ENCODE measurements around the gene DACH1.

DACH1 gene

DNA sequence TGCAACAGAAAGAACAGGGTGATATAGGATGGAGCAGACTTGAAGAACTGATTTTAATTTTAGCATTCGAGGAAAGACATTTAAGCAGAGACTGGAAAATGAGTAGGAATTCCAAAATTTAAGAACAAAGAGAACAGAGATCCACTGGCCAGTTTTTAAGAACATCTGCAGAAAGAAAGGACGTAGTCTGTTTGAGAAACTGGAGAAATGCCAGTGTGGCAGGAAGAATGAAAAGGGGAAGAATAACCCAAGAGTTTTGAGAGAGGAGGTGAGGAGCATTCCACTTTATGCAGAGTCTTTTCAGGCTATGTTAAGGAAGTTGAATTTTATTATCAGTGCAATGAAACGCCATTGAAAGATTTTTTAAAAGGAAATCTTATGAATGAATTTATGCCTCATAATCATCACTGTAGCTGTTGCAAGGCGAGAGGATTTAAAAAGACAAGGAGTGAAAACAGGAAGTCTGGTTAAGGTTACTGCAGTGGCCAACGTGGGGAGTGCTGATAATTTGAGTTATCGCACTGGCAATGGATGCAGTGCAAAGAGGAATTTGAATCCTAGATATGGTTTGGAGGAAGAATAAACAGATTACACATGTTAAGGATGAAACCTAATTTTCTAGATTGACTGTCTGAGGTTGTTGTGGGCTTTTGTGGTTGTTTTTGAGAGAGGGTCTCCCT is 253.8 kb downstream of the DACH1 start:
- no peak for TF ChIP-seq POLR2A (IDR thresholded peaks at IDR 0.05; ENCODE audit: low read depth, low read length)
- TF ChIP-seq TAF1 (IDR thresholded peaks at IDR 0.05; ENCODE audit: borderline replicate concordance, low read depth, low read length) = no peak
- TF ChIP-seq POLR2AphosphoS5 (IDR thresholded peaks at IDR 0.05; ENCODE audit: low read depth, low read length) = no peak
- DNase-seq (ENCODE audit: insufficient read length) (no peak), FAIRE-seq (no peak)

DNA sequence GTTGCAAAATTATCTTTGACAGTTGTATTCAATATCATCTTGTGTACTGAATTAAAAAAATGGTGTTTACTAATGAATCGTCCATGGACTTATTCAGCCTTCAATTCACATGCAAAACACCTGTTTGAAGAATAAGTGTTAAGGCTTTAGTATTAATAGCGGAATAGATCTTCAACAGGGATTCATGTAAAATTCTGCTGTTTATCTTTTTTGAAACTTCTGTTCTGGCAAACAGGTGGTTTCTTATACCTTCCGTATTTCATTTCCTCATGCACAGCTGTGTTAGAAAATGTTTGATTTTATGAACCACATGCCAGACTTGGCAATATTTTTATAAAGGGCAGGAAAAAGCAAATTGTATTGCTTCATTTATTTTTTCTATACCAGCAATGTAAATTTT is 255.7 kb downstream of the DACH1 start:
- TF ChIP-seq POLR2A (IDR thresholded peaks at IDR 0.05; ENCODE audit: low read depth, low read length) (no peak), POLR2AphosphoS5 (IDR thresholded peaks at IDR 0.05; ENCODE audit: low read depth, low read length) (no peak), TAF1 (IDR thresholded peaks at IDR 0.05; ENCODE audit: borderline replicate concordance, low read depth, low read length) (no peak)
- DNase-seq (ENCODE audit: insufficient read length) (no peak), FAIRE-seq (no peak)

DNA sequence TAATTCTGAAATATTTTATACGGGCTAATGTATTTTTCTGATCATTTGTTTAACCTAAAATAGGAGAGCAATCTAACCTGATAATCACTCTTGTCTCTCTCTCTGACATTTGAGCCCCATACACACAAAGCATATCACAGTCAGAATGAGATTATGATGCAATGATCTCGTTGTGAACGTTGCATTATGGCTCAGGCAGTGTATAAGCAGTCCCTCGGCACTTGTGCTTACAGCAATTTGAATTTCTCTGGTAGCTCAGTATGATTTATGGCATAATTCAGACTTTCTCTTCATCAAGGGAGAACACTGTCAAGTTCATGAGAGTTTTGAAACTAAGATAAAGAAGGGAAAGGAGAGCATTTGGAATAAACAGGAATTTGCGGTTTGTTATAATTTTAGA is 256.1 kb downstream of the DACH1 start:
- no peak for FAIRE-seq

DNA sequence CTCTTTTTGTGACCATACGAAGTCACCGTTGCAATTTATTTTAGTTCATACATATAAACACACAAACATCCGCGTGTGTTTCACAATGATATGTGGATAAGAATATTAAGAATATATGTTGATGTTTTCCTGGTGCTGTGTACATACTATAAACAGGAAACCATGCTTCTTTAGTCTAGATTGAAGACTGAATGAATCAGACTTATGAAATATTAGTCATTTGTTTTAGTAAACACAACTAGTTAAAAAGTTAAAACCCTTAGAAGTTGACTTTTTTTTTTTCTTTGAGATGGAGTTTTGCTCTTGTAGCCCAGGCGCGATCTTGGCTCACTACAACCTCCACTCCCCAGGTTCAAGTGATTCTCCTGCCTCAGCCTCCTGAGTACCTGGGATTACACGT is 257.7 kb downstream of the DACH1 start:
- DNase-seq (ENCODE audit: insufficient read length) = no peak
- no peak for FAIRE-seq

More for the DNA sequence above, 256.1 kb downstream of the DACH1 start:
- TF ChIP-seq POLR2AphosphoS5 (IDR thresholded peaks at IDR 0.05; ENCODE audit: low read depth, low read length) = no peak
- TF ChIP-seq TAF1 (IDR thresholded peaks at IDR 0.05; ENCODE audit: borderline replicate concordance, low read depth, low read length) = no peak
- no peak for TF ChIP-seq POLR2A (IDR thresholded peaks at IDR 0.05; ENCODE audit: low read depth, low read length)
- no peak for DNase-seq (ENCODE audit: insufficient read length)

DNA sequence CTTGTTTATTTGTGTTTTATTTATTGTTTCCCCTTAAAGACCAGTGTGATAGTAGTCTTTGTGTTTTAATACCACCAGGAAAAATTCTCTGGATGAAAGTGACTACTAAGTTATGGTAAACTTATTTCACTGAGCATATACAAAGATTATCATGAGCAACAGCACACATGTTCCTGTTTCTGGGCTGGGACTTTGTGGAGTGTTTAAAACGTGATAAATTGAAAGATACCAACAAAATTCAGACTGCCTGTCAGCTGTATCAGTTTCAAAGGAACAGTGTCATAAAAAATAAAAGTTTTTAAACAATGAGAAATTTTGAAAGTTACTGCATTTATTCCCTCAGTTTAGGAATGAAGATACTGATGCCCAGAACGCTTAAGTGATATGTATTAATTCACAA is 259.4 kb downstream of the DACH1 start:
- FAIRE-seq = no peak
- no peak for TF ChIP-seq TAF1 (IDR thresholded peaks at IDR 0.05; ENCODE audit: borderline replicate concordance, low read depth, low read length)
- TF ChIP-seq POLR2A (IDR thresholded peaks at IDR 0.05; ENCODE audit: low read depth, low read length) = no peak
- TF ChIP-seq POLR2AphosphoS5 (IDR thresholded peaks at IDR 0.05; ENCODE audit: low read depth, low read length) = no peak
- DNase-seq (ENCODE audit: insufficient read length) = no peak

More for the DNA sequence above, 257.7 kb downstream of the DACH1 start:
- TF ChIP-seq POLR2A (IDR thresholded peaks at IDR 0.05; ENCODE audit: low read depth, low read length) = no peak
- TF ChIP-seq POLR2AphosphoS5 (IDR thresholded peaks at IDR 0.05; ENCODE audit: low read depth, low read length) = no peak
- no peak for TF ChIP-seq TAF1 (IDR thresholded peaks at IDR 0.05; ENCODE audit: borderline replicate concordance, low read depth, low read length)

DNA sequence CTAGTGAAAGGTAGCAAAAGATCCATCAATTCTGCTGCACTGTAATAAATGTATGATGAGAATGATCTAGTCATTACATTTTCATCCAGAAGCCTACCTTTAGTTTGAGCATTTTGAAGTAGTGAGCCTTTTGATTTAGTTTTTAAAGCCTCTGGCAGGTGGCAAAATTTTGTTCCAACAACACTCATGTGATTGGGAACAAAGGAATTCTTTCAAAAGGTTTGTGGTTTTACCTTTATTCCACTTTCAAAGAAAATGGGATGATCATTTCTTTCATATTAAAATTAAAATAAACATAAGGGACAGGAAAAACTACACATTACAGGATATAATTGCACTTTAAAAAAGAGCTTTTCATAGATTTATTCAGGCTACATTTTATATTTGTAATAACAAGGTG is 260.2 kb downstream of the DACH1 start:
- TF ChIP-seq POLR2A (IDR thresholded peaks at IDR 0.05; ENCODE audit: low read depth, low read length) (no peak), POLR2AphosphoS5 (IDR thresholded peaks at IDR 0.05; ENCODE audit: low read depth, low read length) (no peak), TAF1 (IDR thresholded peaks at IDR 0.05; ENCODE audit: borderline replicate concordance, low read depth, low read length) (no peak)
- no peak for DNase-seq (ENCODE audit: insufficient read length)
- no peak for FAIRE-seq

DNA sequence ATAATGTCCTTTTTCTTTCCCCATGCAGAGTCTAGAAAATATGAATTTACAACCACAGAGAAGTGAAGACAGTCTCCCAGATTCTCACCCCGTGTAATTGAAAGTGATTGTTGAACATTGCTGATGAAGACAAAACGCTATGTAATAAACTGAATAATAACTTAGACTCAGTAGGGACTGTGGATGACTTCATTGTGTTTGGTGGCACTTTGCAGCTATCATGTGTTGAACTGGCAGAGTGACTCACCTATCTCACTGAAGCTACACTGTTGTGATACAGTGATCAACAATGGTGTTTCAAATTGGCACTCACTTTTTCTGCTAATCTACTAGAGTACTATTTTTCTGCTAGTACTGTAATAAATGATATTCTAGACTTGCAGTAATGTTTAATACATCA is 261.3 kb downstream of the DACH1 start:
- no peak for TF ChIP-seq POLR2A (IDR thresholded peaks at IDR 0.05; ENCODE audit: low read depth, low read length)
- TF ChIP-seq TAF1 (IDR thresholded peaks at IDR 0.05; ENCODE audit: borderline replicate concordance, low read depth, low read length) = no peak
- no peak for TF ChIP-seq POLR2AphosphoS5 (IDR thresholded peaks at IDR 0.05; ENCODE audit: low read depth, low read length)
- DNase-seq (ENCODE audit: insufficient read length) = no peak
- FAIRE-seq = no peak

DNA sequence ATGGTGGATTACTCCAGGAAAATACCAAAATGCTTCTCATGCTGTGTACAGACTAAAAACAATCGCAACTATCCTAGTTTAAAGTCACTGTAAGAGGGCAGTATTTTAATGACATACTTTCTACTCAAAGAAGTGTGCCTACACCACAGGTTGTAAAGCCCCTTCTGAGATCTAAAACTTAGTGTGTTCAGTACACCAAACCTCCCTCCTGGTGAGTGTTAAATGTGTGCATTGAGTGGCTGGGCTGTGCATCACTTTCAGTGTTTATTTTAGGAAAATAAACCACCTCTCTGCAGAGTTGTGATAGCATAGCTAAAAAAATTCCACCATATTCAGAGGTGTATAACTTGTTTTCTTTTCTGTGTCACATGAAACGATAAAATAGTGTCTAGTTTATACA is 263.7 kb downstream of the DACH1 start:
- DNase-seq (ENCODE audit: insufficient read length) (no peak), FAIRE-seq (no peak)
- TF ChIP-seq TAF1 (IDR thresholded peaks at IDR 0.05; ENCODE audit: borderline replicate concordance, low read depth, low read length) = no peak
- TF ChIP-seq POLR2A (IDR thresholded peaks at IDR 0.05; ENCODE audit: low read depth, low read length) = no peak
- no peak for TF ChIP-seq POLR2AphosphoS5 (IDR thresholded peaks at IDR 0.05; ENCODE audit: low read depth, low read length)

DNA sequence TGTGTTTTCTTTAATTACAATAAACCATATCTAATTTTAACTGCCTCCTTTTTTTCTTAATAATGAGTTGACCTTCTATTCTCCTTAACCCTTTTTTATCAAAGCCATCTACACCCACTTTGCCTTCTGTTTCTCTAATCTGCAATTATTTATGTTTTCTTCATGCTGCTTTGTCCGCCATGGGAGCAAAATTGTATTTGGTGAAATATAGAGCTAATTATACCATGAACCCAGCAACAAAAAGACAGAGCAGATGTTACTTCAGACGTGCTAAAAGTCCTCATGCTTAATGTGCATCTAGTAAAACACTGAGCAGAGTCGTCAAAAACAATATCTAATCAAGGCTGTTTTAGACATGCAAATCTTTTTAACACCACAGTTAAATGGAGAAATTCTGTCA is 264.7 kb downstream of the DACH1 start:
- FAIRE-seq (no peak), DNase-seq (ENCODE audit: insufficient read length) (no peak)
- no peak for TF ChIP-seq TAF1 (IDR thresholded peaks at IDR 0.05; ENCODE audit: borderline replicate concordance, low read depth, low read length)
- no peak for TF ChIP-seq POLR2AphosphoS5 (IDR thresholded peaks at IDR 0.05; ENCODE audit: low read depth, low read length)
- TF ChIP-seq POLR2A (IDR thresholded peaks at IDR 0.05; ENCODE audit: low read depth, low read length) = no peak

DNA sequence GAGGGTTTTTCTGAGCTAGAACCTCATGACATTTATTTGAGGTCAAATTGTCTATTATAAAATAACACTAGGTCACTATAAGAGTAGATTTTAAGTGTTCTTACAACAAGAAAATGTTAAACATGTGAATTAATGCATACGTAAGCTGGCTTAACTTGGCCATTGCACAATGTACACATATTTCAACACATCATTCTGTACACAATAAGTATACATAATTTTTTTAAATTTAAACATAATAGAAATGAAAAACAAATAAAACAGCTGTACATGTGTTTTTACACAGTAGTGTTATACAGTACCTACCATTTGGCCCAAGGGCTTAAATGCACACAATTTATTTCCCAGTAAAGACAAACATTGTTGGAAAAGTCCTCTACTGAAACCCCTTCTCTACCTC is 269.9 kb downstream of the DACH1 start:
- DNase-seq (ENCODE audit: insufficient read length) = no peak
- TF ChIP-seq POLR2AphosphoS5 (IDR thresholded peaks at IDR 0.05; ENCODE audit: low read depth, low read length) (no peak), POLR2A (IDR thresholded peaks at IDR 0.05; ENCODE audit: low read depth, low read length) (no peak), TAF1 (IDR thresholded peaks at IDR 0.05; ENCODE audit: borderline replicate concordance, low read depth, low read length) (no peak)
- no peak for FAIRE-seq

DNA sequence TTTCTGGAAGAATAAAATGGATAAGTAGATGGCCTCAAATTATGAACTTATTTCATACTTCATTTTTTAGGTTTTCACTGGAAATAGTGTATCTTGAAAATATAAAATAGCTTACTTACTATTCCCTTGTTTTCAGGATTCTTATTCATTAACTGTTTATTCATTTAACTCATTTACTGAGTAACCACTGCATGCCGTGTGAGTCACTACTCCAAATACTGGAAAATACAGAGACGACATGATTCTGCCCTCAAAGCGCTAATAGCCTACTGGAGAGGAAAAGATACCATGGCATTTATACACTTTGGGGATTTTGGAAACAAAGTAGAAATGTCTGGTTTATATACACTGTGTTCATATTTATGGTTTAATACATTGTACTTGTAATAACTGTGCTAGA is 270.9 kb downstream of the DACH1 start:
- TF ChIP-seq POLR2A (IDR thresholded peaks at IDR 0.05; ENCODE audit: low read depth, low read length) (no peak), TAF1 (IDR thresholded peaks at IDR 0.05; ENCODE audit: borderline replicate concordance, low read depth, low read length) (no peak), POLR2AphosphoS5 (IDR thresholded peaks at IDR 0.05; ENCODE audit: low read depth, low read length) (no peak)
- DNase-seq (ENCODE audit: insufficient read length) (no peak), FAIRE-seq (no peak)

DNA sequence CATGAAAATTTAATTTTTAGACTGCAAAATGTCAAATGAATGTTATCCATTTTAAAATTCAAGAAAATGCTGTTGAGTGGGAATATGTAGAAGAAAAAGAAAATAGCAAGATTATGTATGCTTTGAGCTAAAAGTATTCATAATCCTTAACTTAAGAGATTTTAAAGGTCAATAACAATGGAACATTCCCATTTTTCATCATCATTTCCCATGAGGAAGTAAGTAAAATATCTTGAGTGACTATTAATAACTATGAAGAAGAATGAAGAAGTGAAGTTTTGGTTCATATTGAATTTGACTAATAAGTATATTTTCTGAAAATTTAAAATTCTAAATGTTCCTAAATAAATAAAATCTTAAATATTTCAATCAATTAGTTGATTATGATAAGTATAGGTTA is 273.4 kb downstream of the DACH1 start:
- TF ChIP-seq POLR2AphosphoS5 (IDR thresholded peaks at IDR 0.05; ENCODE audit: low read depth, low read length) (no peak), POLR2A (IDR thresholded peaks at IDR 0.05; ENCODE audit: low read depth, low read length) (no peak), TAF1 (IDR thresholded peaks at IDR 0.05; ENCODE audit: borderline replicate concordance, low read depth, low read length) (no peak)
- DNase-seq (ENCODE audit: insufficient read length) = no peak

More for the DNA sequence above, 273.4 kb downstream of the DACH1 start:
- no peak for FAIRE-seq
